ENCODE results near the gene INO80.
"Not testable (repeated sequence)": the region's sequence is repeated elsewhere in the genome, so short reads cannot be mapped to it uniquely, and the experiment has no call there.

Gene INO80

DNA sequence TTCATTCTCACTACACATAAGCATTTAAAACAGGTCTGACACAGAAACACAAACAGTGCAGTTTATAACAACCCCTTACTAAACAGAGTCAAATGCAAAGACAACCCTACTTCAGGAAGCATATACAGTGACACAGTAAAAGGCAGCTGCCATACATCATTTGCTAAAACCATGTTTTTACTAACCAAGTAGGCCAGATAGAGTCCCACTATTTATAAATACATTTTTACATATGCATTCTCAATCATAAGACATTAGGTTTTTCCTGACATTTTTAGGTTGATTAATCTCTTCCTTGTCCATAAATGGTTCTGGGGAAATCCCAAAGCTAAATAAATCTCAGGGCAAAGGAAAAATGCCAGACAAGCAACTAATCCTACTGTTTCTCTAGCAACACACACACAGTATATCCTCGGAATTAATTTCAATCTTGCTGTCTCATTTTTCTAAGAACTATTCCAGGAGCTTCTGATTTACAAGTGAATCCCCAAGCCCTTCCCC is 123.8 kb downstream of the INO80 start:
- no peak for DNase-seq

DNA sequence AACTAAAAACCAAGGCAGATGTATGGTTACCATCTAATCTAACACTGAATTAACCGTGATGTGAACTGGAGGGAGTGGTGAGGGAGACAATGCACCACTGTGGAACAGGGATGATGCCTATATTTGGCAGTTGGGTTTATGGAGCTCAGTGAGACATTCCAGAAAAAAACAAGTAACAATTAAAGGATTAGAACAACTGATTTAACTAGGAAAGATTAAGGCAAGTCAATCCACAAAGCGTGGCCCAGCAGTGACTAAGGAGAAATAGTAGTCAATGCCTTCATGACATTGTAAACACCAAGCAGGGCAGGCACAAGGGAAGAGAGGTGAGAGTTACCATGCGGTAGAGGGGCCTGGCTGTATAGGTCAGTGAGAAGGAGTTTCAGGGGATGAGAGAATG is 124.7 kb downstream of the INO80 start:
- no peak for DNase-seq

DNA sequence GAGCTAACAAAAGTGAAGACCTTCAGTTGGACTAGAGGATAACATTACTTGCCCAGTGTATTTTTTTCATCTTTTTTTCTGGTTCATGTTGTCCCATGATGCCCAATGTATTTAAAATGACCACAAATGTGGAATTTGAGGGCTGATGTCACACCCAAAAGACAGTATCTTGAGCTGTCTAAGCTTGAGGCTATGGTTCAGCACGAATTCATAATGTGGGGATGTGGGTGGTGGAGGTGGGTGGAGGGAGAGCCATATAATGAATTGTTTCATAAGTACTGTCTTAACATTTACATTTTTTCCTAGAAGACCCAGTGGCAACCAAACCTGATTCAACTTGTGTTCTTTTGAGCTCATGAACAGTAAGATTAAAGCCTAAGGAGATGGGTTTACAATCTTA is 125.3 kb downstream of the INO80 start:
- no peak for DNase-seq

DNA sequence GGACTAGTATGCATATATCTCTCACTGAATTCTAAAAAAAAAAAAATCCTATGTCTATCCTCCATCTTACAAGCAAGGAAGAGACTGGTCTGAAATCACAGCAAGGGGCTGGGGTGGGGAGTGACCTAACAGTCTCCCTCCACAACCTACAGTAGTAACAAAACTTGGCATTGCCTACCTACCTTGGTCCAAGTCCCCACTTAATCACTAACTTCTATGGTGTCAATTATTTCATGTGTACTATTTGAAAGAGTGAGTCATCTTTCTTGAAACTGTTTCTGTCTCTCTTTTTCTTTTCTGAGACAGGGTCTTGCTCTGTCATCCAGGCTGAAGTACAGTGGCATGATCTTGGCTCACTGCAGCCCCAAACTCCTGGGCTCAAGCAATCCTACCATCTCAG is 126.0 kb downstream of the INO80 start:
- no peak for DNase-seq

DNA sequence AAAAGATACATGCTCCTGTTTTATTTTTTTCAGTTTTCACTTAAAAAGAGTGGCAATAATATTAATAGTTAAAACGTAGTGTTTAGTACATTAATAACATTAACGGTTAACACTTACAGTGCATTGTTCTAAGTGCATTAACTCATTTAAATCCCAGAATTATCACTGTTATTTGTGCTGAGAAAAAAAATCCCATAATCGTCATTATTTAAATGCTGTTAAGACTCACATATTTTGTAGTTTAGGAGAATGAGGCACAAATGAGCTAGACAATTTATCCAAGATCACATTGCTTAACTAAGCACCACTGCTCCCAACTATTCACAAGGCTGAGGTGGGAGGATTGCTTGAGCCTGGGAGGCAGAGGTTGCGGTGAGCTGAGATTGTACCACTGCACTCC is 127.9 kb downstream of the INO80 start:
- DNase-seq: no peak

DNA sequence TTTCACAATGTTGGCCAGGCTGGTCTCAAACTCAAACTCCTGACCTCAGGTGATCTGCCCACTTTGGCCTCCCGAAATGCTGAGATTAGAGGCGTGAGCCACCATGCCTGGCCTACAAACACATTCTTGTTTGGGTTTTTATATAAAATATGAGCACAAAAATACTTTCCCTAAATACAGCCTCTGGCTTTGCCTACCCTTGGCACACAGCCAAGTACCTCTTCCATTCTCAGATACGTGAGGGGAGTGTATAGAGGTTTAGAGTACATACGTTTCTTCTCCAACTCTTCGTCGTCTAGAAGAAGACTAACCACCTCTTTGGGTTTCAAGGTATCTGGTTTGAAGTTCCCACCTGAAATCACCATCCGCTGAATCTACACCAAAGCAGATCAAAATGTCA is 129.3 kb downstream of the INO80 start:
- DNase-seq: no peak

DNA sequence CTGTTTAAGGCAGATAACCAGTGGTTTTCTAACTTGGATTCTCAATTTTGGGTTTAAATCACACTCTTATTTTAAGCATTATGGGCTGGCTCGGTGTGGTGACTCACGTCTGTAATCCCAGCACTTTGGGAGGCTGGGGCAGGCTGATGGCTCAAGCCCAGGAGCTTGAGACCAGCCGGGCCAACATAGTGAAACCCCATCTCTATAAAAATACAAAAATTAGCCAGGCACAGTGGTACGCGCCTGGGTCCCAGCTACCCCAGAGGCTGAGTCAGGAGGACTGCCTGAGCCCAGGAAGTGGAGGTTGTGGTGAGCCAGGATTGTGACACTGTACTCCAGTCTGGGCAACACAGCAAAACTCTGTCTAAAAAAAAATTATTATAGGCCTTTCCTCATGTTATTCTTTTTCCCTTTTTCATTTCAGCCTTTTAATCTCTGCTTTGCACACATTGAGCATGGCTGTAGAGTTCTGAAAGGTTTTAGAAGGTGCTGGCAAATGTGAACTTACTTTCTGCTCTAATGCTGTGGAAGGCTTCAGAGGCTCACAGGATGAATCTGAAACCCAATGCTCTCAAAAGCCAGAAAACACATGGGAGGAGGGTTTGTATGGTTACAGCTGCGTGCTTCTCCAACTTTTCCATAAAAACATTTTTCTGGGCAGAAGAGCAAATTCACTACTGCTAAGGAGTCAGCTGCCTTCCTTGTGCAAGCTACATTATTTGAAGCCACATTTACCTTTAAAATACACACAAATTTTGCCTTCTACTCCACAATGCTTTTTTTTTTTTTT is 130.3 kb downstream of the INO80 start:
- DNase-seq: no peak

DNA sequence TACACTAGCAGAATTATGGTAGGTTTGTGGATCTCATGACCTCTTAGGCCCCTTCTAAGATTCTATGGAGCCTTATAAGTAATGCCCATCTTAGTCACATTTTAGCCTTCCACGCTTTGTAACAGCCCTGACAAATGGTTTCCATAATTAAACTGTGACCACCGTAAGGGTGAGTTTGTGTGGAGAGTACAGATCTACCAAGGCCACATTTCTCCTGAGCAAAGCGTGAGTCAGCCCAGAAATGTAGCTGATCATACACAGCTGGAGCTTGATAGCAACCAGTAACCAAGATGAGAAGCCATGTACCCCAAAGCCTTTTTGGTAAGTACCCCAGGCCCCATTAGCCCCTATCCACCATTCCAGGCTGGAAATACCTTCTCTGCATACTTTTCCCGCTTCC is 131.1 kb downstream of the INO80 start:
- no peak for DNase-seq

DNA sequence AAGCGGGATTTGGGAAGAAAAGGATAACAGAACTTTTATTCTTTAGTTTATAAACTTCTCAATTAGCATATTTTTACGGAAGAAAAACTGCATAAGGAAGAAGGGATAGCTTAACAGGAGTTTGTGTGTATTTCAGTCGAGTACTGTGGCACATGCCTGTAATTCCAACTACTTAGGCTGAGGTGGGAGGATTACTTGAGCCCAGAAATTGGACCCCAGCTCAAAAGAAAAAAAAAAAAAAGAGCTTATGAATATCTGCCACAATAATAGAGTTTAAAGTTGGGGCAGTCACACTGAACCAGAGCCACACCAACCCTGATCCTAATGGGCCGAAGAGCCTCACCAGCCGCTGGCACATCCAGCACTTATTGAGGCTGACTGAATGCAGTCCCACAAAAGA is 131.7 kb downstream of the INO80 start:
- no peak for DNase-seq

DNA sequence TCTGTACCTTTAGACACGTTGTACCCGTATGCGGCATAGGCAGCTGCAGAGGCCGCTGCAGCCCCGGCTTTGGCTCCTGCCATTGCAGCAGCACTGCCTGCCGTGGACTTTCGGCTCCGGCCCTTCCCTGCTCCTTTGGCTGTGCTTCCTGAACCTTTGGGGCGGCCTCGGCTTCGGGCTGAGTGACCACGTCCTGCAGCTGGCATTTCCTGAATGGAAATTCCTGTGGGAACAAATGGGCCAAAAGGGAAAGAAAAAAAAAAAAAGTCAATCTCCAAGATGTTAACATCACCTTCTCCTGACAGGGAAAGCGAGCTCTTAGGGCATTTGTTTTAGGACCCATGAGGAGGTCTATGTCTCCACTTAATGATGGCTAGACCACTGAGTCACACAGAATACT is 133.2 kb downstream of the INO80 start:
- no peak for DNase-seq

DNA sequence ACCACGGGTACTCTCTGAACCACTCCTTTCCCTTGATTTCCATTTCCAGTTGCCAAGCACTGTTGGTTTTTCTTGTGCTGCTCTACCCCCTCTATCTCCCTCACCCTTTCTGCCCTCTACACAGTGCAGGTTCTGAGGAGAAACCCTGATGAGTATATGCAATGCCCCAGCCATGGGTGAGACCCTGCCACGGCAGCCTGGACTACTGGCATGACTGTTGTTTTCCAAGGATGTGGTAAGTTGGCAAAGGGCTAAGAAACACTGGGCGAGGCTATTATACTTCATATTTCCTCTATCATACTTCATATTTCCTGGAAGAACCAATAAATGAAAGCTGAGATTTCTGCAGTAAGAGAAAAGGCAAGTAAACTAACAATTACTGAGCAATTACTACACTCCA is 134.9 kb downstream of the INO80 start:
- DNase-seq: no peak

DNA sequence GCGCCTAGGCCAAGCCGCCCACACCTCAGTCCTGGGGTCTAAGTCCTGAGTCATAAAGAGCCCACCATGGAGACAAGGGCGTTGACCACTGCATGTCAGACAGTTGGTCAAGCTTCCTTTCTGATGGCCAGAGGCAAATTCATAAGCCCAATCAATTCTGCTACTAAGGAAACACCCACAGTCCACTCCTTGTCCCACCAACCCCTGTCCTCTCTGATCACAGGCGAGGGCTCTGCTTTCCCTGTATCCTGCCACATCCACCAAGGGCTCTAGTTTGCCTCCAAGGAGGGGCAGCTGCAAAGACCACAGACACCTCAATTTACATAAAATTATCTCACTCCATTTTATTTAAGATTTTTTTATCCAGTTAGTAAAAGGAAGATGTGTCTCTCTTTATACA is 137.5 kb downstream of the INO80 start:
- no peak for DNase-seq

DNA sequence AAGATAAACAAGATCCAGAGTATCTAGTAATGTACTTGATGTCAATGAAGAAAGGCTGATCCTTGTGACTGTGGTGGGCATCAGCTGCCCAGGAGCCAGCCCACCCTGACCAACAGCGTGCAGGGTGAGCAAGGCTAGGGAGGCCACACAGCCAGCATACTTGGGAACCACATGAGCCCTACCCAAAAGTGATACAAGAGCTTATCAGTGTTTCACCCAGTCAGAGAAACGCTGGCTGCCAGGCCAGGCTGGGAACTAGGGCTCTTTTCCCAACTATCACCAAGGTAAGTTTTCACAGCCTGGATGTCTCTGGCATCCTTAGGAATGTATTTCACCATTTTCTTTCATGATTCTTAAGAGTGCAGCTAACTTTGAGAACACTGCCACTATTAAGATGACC is 137.9 kb downstream of the INO80 start:
- no peak for DNase-seq

DNA sequence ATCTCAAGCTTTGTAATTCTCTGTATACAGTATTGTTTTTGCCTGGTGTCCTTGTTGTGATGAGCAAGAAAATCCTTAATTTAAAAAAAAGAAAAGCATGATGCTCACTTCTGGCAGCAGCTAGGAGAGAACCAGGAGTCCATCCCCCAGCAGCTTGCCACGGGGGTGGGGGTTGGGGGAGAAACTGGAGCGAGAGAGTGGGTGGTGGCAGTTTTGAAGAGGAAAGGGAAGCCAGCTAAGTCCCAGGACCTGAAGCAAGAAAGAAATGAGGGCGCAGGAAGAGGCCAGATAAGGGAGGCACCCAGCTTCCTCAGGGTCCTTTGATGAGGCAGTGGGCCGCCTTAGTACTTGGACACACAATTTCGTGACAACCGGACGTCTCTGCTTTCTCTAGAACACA is 139.3 kb downstream of the INO80 start:
- no peak for DNase-seq

DNA sequence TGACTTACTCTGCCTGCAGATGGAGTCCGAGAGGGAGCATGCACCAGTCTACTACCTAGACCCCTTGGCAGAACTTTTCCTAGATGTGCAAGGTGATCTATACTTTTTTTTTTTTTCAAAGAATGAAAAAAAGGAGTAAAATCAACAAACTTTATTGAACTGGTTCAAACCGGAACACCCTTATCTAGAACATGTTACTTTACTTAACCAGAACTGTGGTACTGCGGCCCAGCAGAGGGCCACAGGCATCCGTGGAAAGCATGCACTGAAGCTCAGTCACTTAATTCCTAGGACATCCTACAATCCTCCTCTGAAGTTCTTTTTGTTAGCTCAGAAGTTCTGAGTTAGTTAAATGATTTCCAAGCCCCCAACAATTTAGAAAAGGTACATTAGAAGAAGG is 141.2 kb downstream of the INO80 start:
- no peak for DNase-seq

DNA sequence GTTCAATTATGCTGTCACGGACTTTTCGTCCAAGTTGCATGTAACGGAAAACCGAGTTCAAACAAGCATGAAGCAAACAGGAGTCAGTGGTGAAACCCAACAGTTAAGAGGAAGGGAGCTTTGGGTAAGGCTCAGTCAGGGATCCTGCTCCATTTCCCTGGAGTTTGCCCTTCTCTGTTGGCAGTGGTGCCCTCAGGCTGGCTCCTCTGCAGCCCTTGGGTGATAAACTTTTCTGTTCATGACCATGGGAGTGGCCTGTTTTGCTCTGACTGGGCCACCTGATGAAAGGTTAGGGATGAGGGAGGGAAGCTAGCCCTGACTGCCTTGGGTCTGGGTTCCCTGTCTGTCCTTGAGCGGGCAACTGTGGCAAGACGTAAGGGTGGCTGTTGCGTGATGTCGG is 146.7 kb downstream of the INO80 start:
- no peak for DNase-seq

DNA sequence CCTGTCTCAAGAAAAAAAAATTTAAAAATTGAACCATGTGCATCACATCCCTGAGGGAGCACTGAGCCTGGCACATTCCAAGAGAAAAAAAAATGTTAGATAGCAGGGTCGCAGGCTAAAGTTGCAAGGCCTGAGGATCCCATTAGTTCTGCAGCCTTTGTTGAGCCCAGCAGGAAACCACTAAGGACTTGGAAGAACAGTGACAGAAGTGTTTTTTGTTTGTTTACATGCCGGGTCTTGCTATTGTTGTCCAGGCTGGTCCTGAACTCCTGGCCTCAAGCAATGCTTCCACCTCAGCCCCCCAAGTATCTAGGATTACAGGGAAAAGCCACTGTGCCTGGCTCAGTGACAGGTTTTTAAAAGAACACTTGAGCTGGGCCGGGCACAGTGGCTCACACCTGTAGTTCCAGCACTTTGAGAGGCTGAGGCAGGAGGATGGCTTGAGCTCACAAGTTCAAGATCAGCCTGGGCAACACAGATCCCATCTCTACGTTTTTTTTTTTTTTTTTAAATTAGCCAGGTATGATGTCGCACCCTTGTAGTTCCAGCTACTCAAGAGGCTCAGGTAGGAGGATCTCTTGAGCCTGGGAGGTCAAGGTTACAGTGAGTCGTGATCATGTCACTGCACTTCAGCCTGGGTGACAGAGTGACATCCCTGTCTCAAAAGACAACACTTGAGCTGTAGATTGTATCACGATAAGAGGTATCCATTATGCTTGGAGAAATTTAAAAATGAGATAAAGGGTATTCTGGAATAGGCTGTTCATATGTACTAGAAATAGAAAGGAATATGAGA is 147.6 kb downstream of the INO80 start:
- DNase-seq: no peak

DNA sequence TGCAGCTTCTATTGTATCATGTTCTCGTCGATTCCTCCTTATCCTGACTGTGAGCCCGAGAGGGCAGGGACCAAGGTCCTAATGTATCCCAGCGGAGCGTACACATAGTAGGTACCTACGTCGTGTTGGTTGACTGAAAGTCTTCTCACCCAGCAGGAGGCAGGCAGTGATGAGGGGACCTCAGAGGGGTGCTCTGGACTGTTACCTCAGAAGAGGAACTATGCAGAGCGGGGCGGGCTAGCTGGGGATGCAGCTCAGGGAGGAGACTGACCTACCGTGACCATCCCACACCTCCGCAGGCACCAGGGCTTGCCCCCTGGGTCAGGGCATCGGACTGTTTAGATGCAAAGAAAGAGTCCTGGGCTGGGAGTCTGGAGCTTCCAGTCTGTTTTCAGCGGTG is 151.4 kb downstream of the INO80 start:
- DNase-seq: no peak

DNA sequence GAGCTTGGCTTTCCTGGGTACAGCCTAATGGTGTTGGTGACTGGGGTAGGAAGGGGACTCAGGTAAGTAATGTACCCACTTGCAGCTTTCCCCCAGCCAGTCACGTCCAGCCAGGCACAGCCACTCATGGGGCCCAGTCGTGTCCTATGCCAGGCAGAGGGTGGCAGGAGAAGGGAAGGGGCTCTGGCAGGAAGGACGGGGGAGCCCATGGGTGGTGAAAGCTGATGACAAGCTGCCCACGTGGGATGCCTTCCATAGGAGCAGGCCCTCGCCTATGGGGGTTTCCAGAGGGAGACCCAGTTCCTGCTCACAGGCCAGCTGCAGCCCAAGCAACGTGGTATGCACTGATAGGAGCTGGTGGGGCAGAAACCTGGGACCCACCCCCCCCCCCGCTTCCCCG is 152.1 kb downstream of the INO80 start:
- DNase-seq: no peak

DNA sequence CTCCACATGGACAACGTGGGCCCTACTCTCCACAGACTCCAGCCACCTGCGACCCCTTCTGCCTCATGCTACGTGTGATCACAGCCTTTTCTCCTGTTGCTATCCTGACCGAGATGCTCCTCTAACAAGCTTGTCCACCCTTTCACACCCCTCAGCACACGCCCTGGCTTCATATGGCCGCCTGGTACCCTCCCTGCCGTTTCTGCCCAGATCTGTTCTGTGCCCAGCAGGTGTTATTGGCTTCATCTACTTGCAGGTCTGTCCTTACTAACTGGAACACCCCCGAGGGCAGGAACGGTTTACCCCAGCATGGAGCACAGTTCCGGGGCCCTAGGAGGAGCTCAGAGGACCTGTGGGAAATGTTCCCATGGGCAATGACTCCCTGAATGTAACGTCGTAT is 152.9 kb downstream of the INO80 start:
- DNase-seq: no peak

DNA sequence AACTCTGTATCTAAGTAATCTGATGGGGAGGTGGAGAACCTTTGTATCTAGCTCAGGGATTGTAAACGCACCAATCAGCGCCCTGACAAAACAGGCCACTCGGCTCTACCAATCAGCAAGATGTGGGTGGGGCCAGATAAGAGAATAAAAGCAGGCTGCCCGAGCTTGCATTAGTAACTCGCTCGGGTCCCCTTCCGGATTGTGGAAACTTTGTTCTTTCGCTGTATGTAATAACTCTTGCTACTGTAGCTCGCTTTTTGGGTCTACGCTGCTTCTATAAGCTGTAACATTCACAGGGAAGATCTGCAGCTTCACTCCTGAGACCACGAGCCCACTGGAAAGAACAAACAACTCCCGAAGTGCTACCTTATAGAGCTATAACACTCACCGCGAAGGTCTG is 153.8 kb downstream of the INO80 start:
- not testable (repeated sequence) for DNase-seq

DNA sequence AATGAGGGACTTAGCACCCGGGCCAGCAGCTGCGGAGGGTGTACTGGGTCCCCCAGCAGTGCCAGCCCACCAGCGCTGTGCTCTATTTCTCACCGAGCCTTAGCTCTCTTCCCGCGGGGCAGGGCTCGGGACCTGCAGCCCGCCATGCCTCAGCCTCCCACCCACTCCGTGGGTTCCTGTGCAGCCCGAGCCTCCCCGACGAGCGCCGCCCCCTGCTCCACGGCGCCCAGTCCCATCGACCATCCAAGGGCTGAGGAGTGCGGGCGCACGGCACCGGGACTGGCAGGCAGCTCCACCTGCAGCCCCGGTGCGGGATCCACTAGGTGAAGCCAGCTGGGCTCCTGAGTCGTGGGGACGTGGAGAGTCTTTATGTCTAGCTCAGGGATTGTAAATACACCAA is 154.3 kb downstream of the INO80 start:
- not testable (repeated sequence) for DNase-seq

DNA sequence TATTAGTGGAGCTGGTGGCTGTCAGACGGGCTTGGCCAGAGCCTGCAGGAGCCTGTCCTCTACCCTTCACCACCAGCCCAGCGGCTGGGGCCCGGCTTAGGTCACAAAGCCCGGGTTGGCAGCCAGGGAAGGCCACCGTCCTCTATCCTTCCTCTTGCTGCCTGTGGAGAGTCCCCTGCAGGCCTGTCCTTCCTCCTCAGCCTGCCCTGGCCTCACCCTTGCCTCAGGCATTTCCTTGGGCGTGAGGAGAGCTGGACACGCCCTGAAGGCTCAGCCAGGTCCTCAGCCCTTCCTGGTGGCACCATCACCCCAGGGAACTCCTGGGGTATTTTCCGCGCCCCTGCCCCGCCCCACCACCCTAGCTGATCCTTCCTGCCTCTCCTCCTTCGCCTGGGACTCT is 155.2 kb downstream of the INO80 start:
- DNase-seq: no peak

DNA sequence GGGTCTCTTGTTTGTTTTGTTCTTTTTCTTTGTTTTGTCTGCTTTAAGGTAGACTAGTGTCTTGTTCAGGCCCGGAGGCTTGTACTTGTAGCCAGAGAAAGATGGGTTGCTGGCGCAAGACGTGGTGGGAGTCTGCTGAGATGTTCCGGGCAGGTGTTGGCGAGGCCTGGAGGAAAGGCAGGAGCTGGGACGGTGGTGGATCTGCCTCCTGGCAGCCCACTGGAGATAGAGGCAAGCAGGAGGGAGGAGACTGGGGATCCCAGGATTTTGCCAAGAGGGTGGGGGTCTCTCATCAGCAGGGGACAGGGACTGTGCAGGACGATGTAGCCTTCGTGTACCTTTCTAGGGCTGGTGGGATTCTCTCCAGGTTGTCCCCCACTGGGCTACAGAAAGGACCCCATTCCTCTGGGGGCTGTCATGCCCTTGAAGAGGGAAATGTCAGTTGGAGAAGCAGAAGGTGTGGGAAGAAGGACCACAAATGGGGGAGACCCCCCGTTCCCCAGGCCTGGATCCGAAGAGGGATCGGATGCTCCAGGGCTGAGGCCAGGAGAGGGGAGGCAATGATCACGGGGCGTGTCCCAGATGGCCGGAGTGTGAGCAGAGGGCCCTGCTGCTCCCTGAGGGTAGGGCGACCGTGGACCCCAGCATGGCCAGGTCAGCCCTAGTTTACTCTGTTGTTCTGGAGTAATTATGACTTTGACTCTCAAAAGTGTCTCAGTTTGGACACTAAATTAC is 155.8 kb downstream of the INO80 start:
- no peak for DNase-seq

All from stimulated activated CD4-positive, alpha-beta T cell treated with anti-CD3 and anti-CD28 coated beads, Interleukin-4, amount 100 ng/mL, for 1 hour (primary cell).